Fibroblast of the aortic adventitia (primary cell): ENCODE measurements around the gene COL1A1. TPM values are rescaled to one million over a fixed set of nuclear protein-coding genes. Genes with fewer than 3 reads are reported as not detected.

ENCODE experiments used
- DNase-seq: peaks from one replicate; pipeline ENCODE4 v3.0.0-alpha.2; 2010; ENCODE audit warnings: low read depth
- H3K4me3 ChIP-seq: 2 replicates; pipeline ENCODE4 v1.5.1; 2011; ENCODE audit warnings: low read depth, mild to moderate bottlenecking, control low read depth, low read length, moderate library complexity
- total RNA-seq: library from RNA; depleted of rRNA; stranded (reverse); fragments of >200 nt; gene quantifications from 2 replicates; pipeline ENCODE4 v1.2.3, GENCODE V29; 2012; ENCODE audit warnings: low replicate concordance
- TF ChIP-seq, protein P1 (sequence below): IDR thresholded peaks from 2 replicates; pipeline ENCODE4 v1.5.1; 2011; ENCODE audit warnings: mild to moderate bottlenecking, low read length, control low read depth, inconsistent platforms; ENCODE audit not compliant: insufficient read depth

Gene COL1A1
- total RNA-seq, 1 donor: 2,633 TPM

- DNase-seq: peak; percentile 60
- TF ChIP-seq, protein P1, sequence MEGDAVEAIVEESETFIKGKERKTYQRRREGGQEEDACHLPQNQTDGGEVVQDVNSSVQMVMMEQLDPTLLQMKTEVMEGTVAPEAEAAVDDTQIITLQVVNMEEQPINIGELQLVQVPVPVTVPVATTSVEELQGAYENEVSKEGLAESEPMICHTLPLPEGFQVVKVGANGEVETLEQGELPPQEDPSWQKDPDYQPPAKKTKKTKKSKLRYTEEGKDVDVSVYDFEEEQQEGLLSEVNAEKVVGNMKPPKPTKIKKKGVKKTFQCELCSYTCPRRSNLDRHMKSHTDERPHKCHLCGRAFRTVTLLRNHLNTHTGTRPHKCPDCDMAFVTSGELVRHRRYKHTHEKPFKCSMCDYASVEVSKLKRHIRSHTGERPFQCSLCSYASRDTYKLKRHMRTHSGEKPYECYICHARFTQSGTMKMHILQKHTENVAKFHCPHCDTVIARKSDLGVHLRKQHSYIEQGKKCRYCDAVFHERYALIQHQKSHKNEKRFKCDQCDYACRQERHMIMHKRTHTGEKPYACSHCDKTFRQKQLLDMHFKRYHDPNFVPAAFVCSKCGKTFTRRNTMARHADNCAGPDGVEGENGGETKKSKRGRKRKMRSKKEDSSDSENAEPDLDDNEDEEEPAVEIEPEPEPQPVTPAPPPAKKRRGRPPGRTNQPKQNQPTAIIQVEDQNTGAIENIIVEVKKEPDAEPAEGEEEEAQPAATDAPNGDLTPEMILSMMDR: no peak
- H3K4me3 ChIP-seq: peak overlapping the region; percentile 44
These were observed 5.3 kb upstream of the COL1A1 start for GRCh38 chr17:50206604-50207293.

DNA sequence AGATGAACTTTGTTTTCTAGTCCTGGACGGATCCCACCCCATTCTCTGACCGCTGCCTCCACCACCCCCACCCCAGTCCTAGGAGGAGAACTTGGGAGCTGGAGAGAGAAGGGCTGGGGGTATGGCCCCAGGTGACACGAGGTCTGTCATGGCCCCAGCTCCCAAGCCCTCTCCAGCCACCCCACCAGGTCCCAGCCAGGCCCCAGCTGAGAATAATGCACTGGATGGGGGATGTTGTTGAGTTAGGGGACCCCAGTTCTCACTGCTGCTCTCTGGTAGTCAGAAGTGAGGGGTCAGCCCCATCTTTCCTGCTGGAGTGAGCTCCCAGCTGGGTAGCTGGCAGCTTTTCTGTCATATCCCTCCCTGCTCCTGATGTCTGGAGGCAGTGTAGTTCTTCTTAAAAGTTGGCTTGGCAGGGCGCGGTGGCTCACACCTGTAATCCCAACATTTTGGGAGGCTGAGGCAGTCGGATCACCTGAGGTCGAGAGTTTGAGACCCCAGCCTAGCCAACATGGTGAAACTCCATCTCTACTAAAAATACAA lies 4.6 kb upstream of the COL1A1 start:
- TF ChIP-seq, protein P1: no peak
- no peak for DNase-seq
- no peak overlapping the region for H3K4me3 ChIP-seq

- DNase-seq: peak; percentile 36
- TF ChIP-seq, protein P1: no peak
- peak overlapping the region; percentile 33 for H3K4me3 ChIP-seq
These were observed 3.9 kb upstream of the COL1A1 start for GRCh38 chr17:50205111-50205962.

DNA sequence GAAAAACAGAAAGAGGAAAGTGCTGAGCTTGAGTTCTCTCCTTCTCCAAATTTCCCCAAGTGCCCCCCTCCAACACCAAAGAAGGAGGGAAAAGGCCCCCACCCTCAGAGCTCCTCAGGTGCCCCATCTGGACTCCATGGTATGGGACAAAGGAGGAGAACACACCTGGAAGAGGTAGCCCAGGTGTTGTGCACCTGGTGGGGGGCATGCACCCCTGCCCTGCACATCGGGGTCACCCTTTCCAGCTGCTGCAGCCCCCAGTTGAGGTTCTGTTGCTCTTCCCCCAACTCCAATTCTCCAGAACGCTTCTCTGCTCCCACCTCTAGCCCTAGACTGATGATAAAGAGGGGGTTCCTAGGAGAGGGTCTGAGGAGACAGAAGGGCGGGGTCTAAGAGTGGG lies 3.0 kb upstream of the COL1A1 start:
- TF ChIP-seq, protein P1: no peak
- no peak for DNase-seq
- peak overlapping the region; percentile 39 for H3K4me3 ChIP-seq

GRCh38 chr17:50203604-50204345 lies 2.3 kb upstream of the COL1A1 start:
- DNase-seq: peak; percentile 98
- TF ChIP-seq, protein P1: no peak
- peak overlapping the region; percentile 59 for H3K4me3 ChIP-seq

DNA sequence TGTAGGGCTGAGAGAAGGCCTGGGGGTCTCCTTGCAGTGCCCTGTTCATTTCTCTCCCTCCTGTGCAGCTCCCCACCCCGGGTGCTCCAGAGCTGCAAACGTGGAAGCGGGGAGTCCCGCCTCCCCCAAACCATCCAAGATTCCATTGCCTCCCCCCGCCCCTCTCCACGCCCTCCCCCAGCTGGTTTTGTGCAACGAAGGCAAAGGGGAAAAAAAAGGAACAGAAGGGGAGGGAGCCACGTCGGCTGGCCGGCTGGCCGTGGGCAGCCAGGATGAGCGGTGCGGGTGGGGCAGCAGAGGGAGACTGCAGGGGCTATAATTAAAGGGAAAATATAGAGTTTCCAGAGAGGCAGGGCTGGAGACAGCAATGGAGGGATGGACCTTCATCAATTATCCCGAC lies 1.7 kb upstream of the COL1A1 start:
- H3K4me3 ChIP-seq: peak overlapping the region; percentile 73
- DNase-seq: peak; percentile 84
- TF ChIP-seq, protein P1: peak; percentile 18
